Measurements from ENCODE around the gene OR3A1.
"Not testable (repeated sequence)": the region's sequence is repeated elsewhere in the genome, so short reads cannot be mapped to it uniquely, and the experiment has no call there.

Gene OR3A1
- total RNA-seq: 0.56 reads per million

GRCh38 chr17:3298260-3298659 lies at the start of gene OR3A1:
OR3A1 (minus strand) TSS chr17:3298360; CDS start chr17:3292582, 5,778 bp downstream.
- no peak for DNase-seq

- DNase-seq: not testable (repeated sequence)
Measured at GRCh38 chr17:3342782-3343181, 44.6 kb upstream of the OR3A1 start.

- DNase-seq: no peak
Measured at GRCh38 chr17:3335876-3336275, 37.7 kb upstream of the OR3A1 start.

GRCh38 chr17:3318336-3318735 lies 20.2 kb upstream of the OR3A1 start:
- DNase-seq: no peak

- no peak for DNase-seq
Measured at GRCh38 chr17:3316836-3317235, 18.7 kb upstream of the OR3A1 start.

GRCh38 chr17:3308603-3309002 lies 10.4 kb upstream of the OR3A1 start:
- no peak for DNase-seq

- no peak for DNase-seq
Measured at GRCh38 chr17:3295632-3296031, 2.5 kb downstream of the OR3A1 start.

- not testable (repeated sequence) for DNase-seq
Measured at GRCh38 chr17:3293548-3293947, 4.6 kb downstream of the OR3A1 start.

- DNase-seq: no peak
Measured at GRCh38 chr17:3282901-3283300, 15.3 kb downstream of the OR3A1 start.

GRCh38 chr17:3276126-3276525 lies 22.0 kb downstream of the OR3A1 start:
- no peak for DNase-seq

- DNase-seq: no peak
Measured at GRCh38 chr17:3271072-3271848, 26.9 kb downstream of the OR3A1 start.

GRCh38 chr17:3260600-3260999 lies 37.6 kb downstream of the OR3A1 start:
- DNase-seq: no peak

GRCh38 chr17:3260163-3260562 lies 38.0 kb downstream of the OR3A1 start:
- no peak for DNase-seq

GRCh38 chr17:3256575-3256974 lies 41.6 kb downstream of the OR3A1 start:
- DNase-seq: no peak

- DNase-seq: not testable (repeated sequence)
Measured at GRCh38 chr17:3249013-3249412, 49.1 kb downstream of the OR3A1 start.

- not testable (repeated sequence) for DNase-seq
Measured at GRCh38 chr17:3244841-3245240, 53.3 kb downstream of the OR3A1 start.

GRCh38 chr17:3241044-3241443 lies 57.1 kb downstream of the OR3A1 start:
- DNase-seq: not testable (repeated sequence)
